IPS-20b (cell line): ENCODE measurements around the gene PIGQ.

Source experiments
- H3K27ac ChIP-seq: one replicate; pipeline ENCODE4 v1.5.1; 2013; ENCODE audit warnings: low read length
- H3K27me3 ChIP-seq: 2 replicates; pipeline ENCODE4 v1.6.1; 2013; ENCODE audit warnings: mild to moderate bottlenecking, low read length, inconsistent platforms; ENCODE audit not compliant: insufficient read depth
- H3K36me3 ChIP-seq: 2 replicates; pipeline ENCODE4 v1.6.1; 2013; ENCODE audit warnings: low read depth, mild to moderate bottlenecking, inconsistent platforms, low read length, moderate library complexity; ENCODE audit not compliant: insufficient read depth
- H3K4me1 ChIP-seq: 2 replicates; pipeline ENCODE4 v1.6.1; 2013; ENCODE audit warnings: mild to moderate bottlenecking, control low read depth, inconsistent platforms, low read length, moderate library complexity; ENCODE audit not compliant: insufficient read depth
- H3K4me3 ChIP-seq: 2 replicates; pipeline ENCODE4 v1.5.1; 2013; ENCODE audit warnings: mild to moderate bottlenecking, low read length, inconsistent platforms
- H3K9ac ChIP-seq: 2 replicates; pipeline ENCODE4 v1.6.1; 2013; ENCODE audit warnings: low read depth, mild to moderate bottlenecking, inconsistent platforms, low read length, moderate library complexity
- H3K9me3 ChIP-seq: 2 replicates; pipeline ENCODE4 v1.6.1; 2013; ENCODE audit warnings: mild to moderate bottlenecking, low read depth, low read length, inconsistent platforms; ENCODE audit not compliant: insufficient read depth

The PIGQ gene

DNA sequence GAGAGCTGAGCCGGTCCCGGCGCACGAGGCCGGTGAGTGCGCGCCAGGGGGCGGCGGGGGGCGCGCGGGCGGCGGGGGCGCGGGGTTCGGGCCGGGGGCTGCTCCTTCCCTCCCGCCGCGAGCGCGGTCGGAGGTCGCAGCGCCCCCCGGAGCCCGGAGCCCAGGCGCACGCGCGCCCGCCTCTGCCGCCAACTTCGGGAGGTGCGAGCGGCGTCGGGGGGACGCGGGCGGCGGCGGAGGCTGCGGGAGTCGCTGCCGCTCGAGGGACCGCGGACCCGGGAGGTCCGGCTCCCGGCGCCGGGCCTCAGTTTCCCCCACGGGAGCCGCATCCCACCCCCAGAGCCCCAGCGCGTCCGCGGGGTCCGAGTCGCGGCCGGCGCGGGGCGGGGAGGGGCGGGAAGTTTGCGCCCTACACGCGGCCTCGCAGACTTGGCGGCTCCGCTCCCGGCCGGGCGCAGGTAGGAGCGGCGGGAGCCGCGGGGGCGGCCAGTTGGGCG, 9.5 kb upstream of the PIGQ start, which contains the start of gene PRR35:
PRR35 (plus strand) TSS at position 191 of the 497 bp plus-strand sequence. CDS start 2,901 bp downstream, outside the sequence.
- Histone ChIP-seq H3K4me1 (no peaks in the 10 kb centered on the region), H3K9me3 (no peaks in the 10 kb centered on the region), H3K4me3 (no peak within 1 kb of the TSS), H3K36me3 (no peaks in the 10 kb centered on the region), H3K9ac (no peak within 1 kb of the TSS), H3K27me3 (peaks cover 49% of the 10 kb centered on the region), H3K27ac (no peak within 1 kb of the TSS)

DNA sequence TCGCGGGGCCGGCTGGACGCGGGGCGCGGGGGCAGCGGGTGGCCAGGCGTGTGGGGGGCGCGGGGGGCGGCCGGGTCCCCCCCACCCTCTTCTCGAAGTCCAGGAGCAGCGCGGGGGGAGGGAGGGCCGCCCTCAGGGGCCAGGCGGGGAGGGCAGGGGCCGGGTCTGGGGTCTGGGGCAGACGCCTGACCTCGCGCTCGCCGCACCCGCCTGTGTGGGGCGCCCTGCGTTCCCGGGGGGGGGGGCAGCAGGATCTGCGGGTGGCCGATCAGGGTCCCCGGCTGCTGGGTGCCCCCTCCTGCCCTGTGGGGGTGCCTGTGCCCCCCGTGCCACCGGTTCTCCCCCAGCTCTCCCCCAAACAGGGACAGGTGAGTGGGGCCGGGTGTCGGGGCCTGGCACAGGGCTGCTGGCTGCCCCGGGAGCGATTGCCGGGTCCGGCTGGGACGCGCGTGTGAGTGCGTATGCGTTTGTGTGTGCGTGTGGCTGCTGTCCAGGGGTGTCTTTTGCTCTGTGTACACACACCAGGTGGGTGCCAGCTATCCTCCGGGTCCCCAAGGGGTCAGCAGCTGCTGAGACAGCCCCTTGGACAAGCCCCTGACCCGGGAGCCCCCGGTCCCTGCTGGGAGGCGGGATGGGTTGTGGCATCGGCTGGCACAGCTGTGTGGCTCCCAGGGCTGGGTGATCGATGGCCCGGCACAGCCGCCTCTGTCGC, 8.9 kb upstream of the PIGQ start:
- Histone ChIP-seq H3K36me3 (no peaks in the 10 kb centered on the region), H3K27me3 (peaks cover 49% of the 10 kb centered on the region), H3K4me1 (no peaks in the 10 kb centered on the region), H3K4me3 (no peak overlapping the region), H3K27ac (no peak overlapping the region), H3K9me3 (no peaks in the 10 kb centered on the region), H3K9ac (no peak overlapping the region)

DNA sequence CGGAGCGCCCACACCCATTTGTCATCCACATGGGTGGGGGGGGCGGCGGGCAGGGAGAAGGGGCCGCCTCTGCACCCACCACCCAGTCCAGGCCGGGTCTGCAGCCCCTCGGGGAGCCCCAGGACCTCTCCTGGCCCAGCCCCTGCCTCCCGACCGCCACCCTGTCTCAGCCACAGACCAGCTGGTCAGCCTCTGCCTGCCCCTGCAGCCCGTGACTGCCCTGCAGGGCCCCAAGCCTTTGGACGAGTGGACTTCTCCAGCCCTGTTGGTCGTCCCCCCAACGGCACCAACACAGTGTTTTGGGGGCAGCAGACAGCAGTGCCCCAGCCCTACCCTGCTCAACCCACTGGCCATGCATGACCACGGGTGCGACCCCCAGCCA, 8.4 kb upstream of the PIGQ start:
- Histone ChIP-seq H3K9me3 (no peaks in the 10 kb centered on the region), H3K36me3 (no peaks in the 10 kb centered on the region), H3K27me3 (peaks cover 49% of the 10 kb centered on the region), H3K27ac (no peak overlapping the region), H3K4me1 (peaks cover 1% of the 10 kb centered on the region; the same call in 1 of the 2 replicates), H3K9ac (no peak overlapping the region), H3K4me3 (no peak overlapping the region)

DNA sequence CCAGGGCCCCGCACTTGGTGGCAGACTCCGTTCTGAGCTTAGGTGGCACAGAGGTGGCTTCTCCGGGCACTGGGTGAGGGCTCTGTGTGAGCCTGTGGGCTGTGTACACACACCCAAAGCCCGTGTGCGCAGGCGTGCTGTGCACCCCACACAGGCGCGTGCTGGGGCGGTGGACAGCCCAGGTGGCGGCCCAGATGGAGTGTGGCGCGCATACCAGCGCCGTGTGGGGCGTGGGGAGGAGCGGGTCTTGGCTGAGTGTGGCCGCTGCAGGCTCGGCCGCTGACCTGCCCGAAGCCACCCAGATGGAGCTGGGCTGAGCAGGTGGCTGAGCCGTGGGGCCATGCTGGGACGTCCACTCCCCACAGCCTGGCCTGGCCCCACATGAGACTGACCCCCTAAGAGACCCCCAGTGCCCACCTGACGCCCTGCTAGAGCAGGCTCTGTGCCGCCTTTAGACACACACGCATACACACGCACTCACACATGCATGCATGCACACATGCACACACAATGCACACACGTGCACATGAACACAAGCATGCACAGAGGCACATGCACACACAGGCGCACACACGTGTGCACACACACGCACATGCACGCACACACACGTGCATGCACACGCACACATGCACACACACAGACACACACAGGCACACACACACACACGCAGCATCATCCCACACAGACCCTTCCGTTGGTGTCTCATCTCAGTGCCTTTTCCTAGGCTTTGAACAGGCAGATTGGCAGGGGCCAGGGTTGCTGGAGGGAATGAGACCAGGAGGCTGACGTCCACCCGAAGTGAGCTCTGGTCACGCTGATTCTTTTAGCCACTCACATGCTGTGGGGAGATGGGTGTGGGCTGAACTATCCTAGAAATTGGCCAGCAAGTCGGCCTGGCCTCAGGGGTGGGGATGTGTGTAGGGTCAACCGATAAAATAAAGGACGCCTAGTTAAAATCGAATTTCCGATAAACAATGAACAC, 7.5 kb upstream of the PIGQ start:
- peaks cover 4% of the 10 kb centered on the region; the same call in 1 of the 2 replicates for H3K4me1 ChIP-seq
- no peak overlapping the region for H3K9ac ChIP-seq
- H3K4me3 ChIP-seq: no peak overlapping the region
- H3K36me3 ChIP-seq: no peaks in the 10 kb centered on the region
- H3K9me3 ChIP-seq: no peaks in the 10 kb centered on the region
- H3K27me3 ChIP-seq: peaks cover 49% of the 10 kb centered on the region
- H3K27ac ChIP-seq: no peak overlapping the region

DNA sequence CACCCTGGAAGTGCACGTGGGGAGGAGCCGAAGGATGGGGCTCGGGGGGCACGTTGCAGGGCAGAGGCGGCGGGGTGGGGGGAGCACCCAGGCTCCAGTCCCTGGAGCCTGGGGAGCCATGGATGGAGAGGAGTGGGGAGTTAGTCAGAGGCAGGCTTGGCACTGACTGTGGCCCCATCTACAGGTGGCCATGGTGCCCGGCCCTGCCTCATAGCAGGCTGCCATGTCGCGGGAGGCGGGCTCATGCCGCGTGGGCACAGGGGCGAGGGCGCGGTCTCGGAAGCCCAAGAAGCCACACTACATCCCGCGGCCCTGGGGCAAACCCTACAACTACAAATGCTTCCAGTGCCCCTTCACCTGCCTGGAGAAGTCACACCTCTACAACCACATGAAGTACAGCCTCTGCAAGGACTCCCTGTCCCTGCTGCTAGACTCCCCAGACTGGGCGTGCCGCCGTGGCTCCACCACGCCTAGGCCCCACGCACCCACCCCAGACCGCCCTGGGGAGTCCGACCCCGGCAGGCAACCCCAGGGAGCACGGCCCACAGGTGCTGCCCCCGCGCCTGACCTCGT, 6.6 kb upstream of the PIGQ start:
- H3K4me3 ChIP-seq: no peak overlapping the region
- H3K27me3 ChIP-seq: peaks cover 45% of the 10 kb centered on the region
- H3K4me1 ChIP-seq: peaks cover 4% of the 10 kb centered on the region; the same call in 1 of the 2 replicates
- H3K27ac ChIP-seq: no peak overlapping the region
- H3K9me3 ChIP-seq: no peaks in the 10 kb centered on the region
- no peaks in the 10 kb centered on the region for H3K36me3 ChIP-seq
- no peak overlapping the region for H3K9ac ChIP-seq

DNA sequence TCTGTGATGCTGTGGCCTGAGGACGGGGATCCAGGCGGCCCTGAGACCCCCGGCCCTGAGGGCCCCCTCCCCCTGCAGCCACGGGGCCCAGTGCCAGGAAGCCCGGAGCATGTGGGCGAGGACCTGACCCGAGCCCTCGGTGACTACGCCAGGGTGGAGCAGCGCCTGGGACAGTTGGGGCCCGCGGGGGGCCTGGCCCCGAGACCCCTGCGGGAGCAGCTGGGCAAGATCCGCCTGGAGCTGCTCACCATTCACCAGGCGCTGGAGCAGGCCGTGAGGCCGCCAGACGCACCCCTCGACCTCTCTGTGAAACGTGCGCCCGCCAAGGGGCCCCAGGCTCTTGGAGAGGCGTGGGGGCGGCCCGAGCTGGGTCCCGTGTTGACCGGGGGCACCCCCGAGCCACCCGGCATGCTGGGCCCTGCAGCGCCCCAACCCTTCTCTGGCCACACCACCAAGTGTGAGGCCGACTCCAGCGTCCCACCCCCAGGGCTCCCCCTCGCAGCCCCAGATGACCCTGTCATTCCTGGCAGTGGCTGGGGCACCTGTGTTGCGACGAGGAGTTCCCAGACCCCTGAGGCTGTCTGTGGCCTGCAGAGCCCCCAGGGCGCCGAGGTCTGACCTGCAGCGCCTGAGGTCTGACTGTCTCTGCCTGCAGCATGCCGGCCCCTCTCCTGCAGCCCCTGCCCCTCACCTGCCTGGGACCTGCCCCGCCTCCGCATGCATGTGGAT, 4.9 kb upstream of the PIGQ start:
- H3K9ac ChIP-seq: no peak overlapping the region
- H3K4me1 ChIP-seq: peaks cover 6% of the 10 kb centered on the region; the same call in 1 of the 2 replicates
- no peaks in the 10 kb centered on the region for H3K36me3 ChIP-seq
- H3K27ac ChIP-seq: no peak overlapping the region
- no peak overlapping the region for H3K4me3 ChIP-seq
- H3K9me3 ChIP-seq: no peaks in the 10 kb centered on the region
- peaks cover 28% of the 10 kb centered on the region for H3K27me3 ChIP-seq

DNA sequence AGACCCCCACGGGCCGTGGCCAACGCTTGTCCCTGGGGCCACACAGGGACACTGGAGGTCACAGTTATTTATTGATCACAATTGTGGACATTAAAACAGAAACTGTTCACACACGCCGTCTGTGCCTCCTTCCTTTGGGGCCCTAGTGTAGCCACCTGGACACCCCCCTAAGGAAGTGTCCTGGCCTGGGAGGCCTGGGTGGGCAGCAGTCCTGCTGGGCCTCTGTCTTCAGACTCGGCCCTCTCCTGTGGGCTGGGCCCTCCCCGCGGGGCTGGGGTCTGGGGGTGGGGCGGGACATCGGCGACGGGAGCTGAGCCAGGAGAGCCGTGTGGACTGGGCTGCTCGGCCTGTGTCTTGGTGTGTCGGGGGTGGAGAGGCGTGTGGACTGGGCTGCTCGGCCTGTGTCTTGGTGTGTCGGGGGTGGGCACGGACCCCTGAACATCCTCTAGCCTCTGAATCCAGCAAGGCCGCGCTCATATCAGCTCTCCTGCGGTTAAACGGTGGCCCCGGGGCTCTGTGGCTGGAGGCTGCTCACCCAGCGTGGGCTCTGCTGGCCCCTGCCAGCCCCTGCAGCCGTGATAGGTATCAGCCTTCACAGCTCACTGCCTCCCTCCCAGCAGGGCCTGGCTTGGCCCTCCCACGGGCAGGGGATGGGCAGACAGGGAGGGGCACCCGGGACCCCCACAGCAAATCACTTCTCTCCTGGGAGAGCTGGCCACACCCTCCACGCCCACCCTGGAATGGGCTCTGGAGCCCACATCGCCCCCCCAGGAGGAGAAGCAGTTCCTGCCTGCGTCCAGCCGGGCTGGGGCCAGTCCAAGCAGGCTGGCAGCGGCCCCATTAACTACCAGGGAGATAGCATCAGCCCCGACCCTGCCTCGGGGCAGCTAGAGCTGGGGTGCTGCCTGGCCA, 4.1 kb upstream of the PIGQ start:
- Histone ChIP-seq H3K27me3 (peaks cover 22% of the 10 kb centered on the region), H3K9me3 (no peaks in the 10 kb centered on the region), H3K27ac (no peak overlapping the region), H3K9ac (no peak overlapping the region), H3K4me3 (no peak overlapping the region), H3K36me3 (no peaks in the 10 kb centered on the region), H3K4me1 (peaks cover 6% of the 10 kb centered on the region; the same call in 1 of the 2 replicates)

DNA sequence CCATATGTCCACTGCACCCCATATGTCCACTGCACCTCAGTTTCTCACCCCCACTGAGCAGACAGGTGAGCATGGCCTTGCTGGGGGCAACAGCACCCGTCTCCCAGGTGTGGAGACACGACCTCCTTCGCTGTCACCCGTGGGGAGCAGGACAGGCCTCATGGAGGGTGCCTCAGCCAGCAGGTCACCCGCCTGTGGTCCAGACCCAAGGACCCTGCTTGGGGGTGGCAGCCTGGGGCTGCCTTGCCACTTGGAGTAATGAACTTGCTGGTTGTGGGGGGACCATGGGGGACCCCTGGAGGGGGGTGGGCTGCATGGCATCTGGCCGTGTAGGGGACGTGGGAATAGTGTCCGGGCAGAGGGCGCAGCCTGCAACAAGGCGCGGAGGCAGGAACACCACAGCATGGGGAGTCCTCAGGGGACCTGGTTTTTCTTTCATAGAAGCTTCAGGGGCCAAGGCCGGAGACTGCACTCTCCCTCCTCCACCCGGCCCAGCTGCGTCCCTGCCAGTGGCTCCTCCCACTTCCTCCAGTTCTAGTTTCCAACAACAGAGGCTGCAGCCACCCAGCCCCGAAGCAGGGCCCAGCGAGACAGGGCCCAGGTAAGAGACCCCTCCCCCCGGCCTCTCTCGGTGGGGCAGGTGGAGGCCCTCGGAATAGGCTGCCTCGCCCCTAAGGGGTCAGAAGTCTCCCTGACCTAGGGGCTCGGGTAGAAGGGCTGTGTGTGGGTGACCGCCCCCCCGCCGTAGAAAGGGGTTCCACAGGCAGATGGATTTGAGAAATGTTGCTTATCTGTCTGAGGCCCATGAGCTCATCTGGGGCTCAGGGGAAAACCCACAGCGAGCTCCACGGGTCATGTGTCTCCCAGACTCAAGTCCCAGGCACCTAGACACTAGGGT, 3.0 kb upstream of the PIGQ start, which contains the start of gene NHLRC4:
NHLRC4 (plus strand) TSS at position 531 of the 898 bp plus-strand sequence. CDS start 1,043 bp downstream, outside the sequence.
- H3K27me3 ChIP-seq: peaks cover 12% of the 10 kb centered on the region
- H3K9ac ChIP-seq: peak within 1 kb of the TSS; percentile 48; the same call in 1 of the 2 replicates
- no peaks in the 10 kb centered on the region for H3K9me3 ChIP-seq
- H3K4me1 ChIP-seq: peaks cover 6% of the 10 kb centered on the region; the same call in 1 of the 2 replicates
- no peaks in the 10 kb centered on the region for H3K36me3 ChIP-seq
- H3K27ac ChIP-seq: peak within 1 kb of the TSS; percentile 24
- H3K4me3 ChIP-seq: peak within 1 kb of the TSS; percentile 33; the same call in 1 of the 2 replicates

DNA sequence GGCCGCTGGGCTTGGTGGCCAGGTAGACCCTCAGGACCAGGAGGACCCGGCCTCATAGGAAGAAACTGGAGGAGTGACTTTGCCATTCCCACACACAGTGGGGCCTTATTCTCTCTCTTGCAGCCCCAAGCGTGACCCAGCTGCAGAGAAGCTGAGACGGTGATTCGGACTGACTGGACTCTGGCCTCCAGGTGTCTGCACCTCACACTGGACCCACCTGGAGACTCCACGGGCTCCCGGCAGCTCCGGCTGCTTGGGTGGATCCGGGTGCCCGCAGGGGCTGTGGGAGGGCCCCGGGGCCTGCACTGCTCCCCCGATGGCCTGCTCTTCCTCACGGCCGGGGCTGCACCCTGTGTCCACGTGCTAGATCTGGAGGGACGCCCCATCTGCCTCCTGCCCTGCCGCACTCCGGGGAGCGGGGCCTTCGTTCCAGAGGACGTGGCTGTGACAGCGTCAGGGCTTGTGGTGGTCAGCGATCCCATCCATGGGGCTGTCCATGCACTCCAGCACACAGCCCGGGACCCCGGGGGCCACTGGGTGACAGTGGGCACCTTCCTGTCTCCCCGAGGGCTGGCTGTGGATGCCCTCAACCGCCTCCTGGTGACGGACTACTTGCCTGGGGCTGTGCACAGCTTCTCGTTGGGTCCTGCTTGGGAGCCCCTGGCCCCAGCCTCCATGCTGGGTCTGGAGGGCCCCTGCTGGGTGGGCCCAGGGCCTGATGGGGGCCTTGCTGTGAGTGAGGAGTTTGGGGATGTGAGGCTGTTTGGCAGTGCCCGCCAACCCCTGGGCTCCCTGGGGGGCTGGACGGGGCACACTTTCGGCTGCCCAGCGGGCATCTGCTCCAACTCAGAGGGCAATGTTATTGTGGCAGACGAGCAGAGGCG, 2.2 kb upstream of the PIGQ start:
- Histone ChIP-seq H3K4me3 (no peak overlapping the region), H3K4me1 (peaks cover 6% of the 10 kb centered on the region; the same call in 1 of the 2 replicates), H3K36me3 (no peaks in the 10 kb centered on the region), H3K9ac (no peak overlapping the region), H3K9me3 (no peaks in the 10 kb centered on the region), H3K27me3 (peaks cover 3% of the 10 kb centered on the region), H3K27ac (no peak overlapping the region)
